Memory B cell (primary cell): ENCODE measurements around the gene WIPF3.

Experiments
- ATAC-seq: fragments of 150-1000 bp; cut with Tn5 transposase; 2 replicates; pipeline ENCODE4 v1.10.0; 2021; ENCODE audit warnings: low read depth, mild to moderate bottlenecking, moderate library complexity
- DNase-seq, 2 donors: peaks; one replicate each; pipeline ENCODE4 v3.0.0; 2022; ENCODE audit warnings: low spot score in 2 of 2
- H3K27ac Mint-ChIP-seq: one replicate; pipeline ENCODE4 v1.8.0; 2022; ENCODE audit warnings: mild to moderate bottlenecking, moderate library complexity, mixed read lengths
- H3K27me3 Mint-ChIP-seq: one replicate; pipeline ENCODE4 v1.8.0; 2022; ENCODE audit warnings: mixed read lengths
- H3K36me3 Mint-ChIP-seq: one replicate; pipeline ENCODE4 v1.8.0; 2022; ENCODE audit warnings: mild to moderate bottlenecking, mixed read lengths
- H3K4me1 Mint-ChIP-seq: one replicate; pipeline ENCODE4 v1.8.0; 2022; ENCODE audit warnings: mixed read lengths
- H3K4me3 Mint-ChIP-seq: one replicate; pipeline ENCODE4 v1.8.0; 2022; ENCODE audit warnings: mild to moderate bottlenecking, moderate library complexity, mixed read lengths
- H3K9me3 Mint-ChIP-seq: one replicate; pipeline ENCODE4 v1.8.0; 2022; ENCODE audit warnings: mixed read lengths

WIPF3 gene

DNA sequence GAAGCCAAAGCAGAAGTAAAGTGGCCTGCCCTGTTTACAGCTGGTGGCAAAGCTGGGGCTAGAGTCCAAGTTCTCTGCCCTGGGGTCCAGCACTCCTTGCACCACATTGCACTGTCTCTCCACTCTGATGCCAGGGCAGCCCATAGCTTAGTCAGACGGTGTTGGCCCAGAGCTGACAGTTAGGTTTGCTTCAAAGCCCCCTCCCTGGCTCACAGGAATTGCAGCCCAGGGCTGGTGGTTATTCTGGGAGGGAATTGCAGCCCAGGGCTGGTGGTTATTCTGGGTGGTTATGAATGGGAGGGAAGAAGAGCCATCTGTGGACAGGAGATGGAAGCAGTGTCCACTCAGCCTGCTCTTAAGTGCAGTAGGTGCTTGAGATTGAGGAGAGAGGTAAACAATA lies 94.4 kb downstream of the WIPF3 start:
- ATAC-seq (no peak), DNase-seq (no peak)
- peaks cover 13% of the 10 kb centered on the region for H3K36me3 Mint-ChIP-seq
- peaks cover 2% of the 10 kb centered on the region for H3K4me1 Mint-ChIP-seq
- no peak overlapping the region for H3K27ac Mint-ChIP-seq
- H3K27me3 Mint-ChIP-seq = peaks cover 11% of the 10 kb centered on the region
- H3K9me3 Mint-ChIP-seq = peaks cover 14% of the 10 kb centered on the region
- no peak overlapping the region for H3K4me3 Mint-ChIP-seq

GRCh38 chr7:29906200-29907022 lies 100.1 kb downstream of the WIPF3 start:
- Mint-ChIP-seq H3K27me3 (no peaks in the 10 kb centered on the region), H3K4me1 (no peaks in the 10 kb centered on the region), H3K9me3 (peaks cover 21% of the 10 kb centered on the region), H3K36me3 (peaks cover 26% of the 10 kb centered on the region), H3K4me3 (no peak overlapping the region), H3K27ac (no peak overlapping the region)
- DNase-seq = no peak
- ATAC-seq = no peak

GRCh38 chr7:29914180-29914579 lies 107.9 kb downstream of the WIPF3 start:
- Mint-ChIP-seq H3K27me3 (no peaks in the 10 kb centered on the region), H3K36me3 (peaks cover 6% of the 10 kb centered on the region), H3K4me3 (no peak overlapping the region), H3K27ac (no peak overlapping the region), H3K9me3 (no peaks in the 10 kb centered on the region), H3K4me1 (no peaks in the 10 kb centered on the region)
- no peak for DNase-seq
- ATAC-seq = no peak

DNA sequence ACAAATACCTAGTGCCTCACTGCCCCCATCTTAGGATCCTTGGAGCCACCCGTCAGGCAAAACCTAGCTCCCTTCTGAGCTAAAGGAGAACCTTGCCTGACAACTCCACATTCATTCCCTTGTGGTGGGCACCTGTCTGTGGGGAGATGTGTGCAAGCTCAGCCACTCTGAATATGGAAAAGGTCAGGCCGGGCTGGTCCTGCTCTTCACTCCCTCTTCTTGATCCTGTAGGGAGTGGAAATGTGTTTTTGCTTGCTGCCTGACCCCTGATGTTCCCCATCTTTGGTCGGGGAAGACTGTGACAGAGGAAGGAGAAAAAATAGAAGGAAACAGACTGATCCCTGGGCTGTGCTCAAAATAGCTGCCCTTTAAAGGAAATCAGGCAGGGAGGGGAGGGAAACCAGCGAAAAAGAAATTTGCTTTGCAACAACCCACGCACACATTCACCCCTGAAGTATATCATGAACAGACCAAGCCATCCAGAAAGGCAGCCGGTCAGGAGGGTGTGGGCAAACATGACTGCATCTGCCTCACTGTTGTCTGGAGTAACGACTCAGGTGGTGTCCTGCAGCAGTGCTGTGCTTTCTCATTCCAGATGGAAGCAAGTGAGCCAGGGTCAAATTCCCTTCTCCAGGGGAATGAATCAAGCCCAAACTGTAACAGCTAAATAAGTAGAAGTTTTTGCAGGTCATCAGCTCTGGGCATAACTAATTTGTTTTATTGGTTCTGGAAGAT lies 109.3 kb downstream of the WIPF3 start:
- H3K27me3 Mint-ChIP-seq = no peaks in the 10 kb centered on the region
- no peak overlapping the region for H3K4me3 Mint-ChIP-seq
- no peak overlapping the region for H3K27ac Mint-ChIP-seq
- peaks cover 17% of the 10 kb centered on the region for H3K36me3 Mint-ChIP-seq
- ATAC-seq = no peak
- H3K9me3 Mint-ChIP-seq = no peaks in the 10 kb centered on the region
- H3K4me1 Mint-ChIP-seq = no peaks in the 10 kb centered on the region
- no peak for DNase-seq

GRCh38 chr7:29917641-29918040 lies 111.3 kb downstream of the WIPF3 start:
- ATAC-seq (no peak), DNase-seq (no peak)
- no peak overlapping the region for H3K27ac Mint-ChIP-seq
- no peaks in the 10 kb centered on the region for H3K9me3 Mint-ChIP-seq
- peaks cover 2% of the 10 kb centered on the region for H3K4me1 Mint-ChIP-seq
- no peaks in the 10 kb centered on the region for H3K27me3 Mint-ChIP-seq
- H3K36me3 Mint-ChIP-seq = peaks cover 24% of the 10 kb centered on the region
- H3K4me3 Mint-ChIP-seq = no peak overlapping the region

- DNase-seq = no peak
- no peak overlapping the region for H3K27ac Mint-ChIP-seq
- H3K4me1 Mint-ChIP-seq = peaks cover 2% of the 10 kb centered on the region
- no peak for ATAC-seq
- no peaks in the 10 kb centered on the region for H3K27me3 Mint-ChIP-seq
- peaks cover 32% of the 10 kb centered on the region for H3K36me3 Mint-ChIP-seq
- H3K9me3 Mint-ChIP-seq = no peaks in the 10 kb centered on the region
- no peak overlapping the region for H3K4me3 Mint-ChIP-seq
Observed at GRCh38 chr7:29918850-29919249, 112.5 kb downstream of the WIPF3 start.

GRCh38 chr7:29919790-29920189 lies 113.5 kb downstream of the WIPF3 start:
- H3K27ac Mint-ChIP-seq = no peak overlapping the region
- DNase-seq (no peak), ATAC-seq (no peak)
- no peak overlapping the region for H3K4me3 Mint-ChIP-seq
- peaks cover 2% of the 10 kb centered on the region for H3K4me1 Mint-ChIP-seq
- no peaks in the 10 kb centered on the region for H3K9me3 Mint-ChIP-seq
- peaks cover 40% of the 10 kb centered on the region for H3K36me3 Mint-ChIP-seq
- H3K27me3 Mint-ChIP-seq = no peaks in the 10 kb centered on the region

GRCh38 chr7:29920491-29920890 lies 114.2 kb downstream of the WIPF3 start:
- H3K36me3 Mint-ChIP-seq = peaks cover 45% of the 10 kb centered on the region
- ATAC-seq (no peak), DNase-seq (no peak)
- no peak overlapping the region for H3K4me3 Mint-ChIP-seq
- no peaks in the 10 kb centered on the region for H3K9me3 Mint-ChIP-seq
- H3K27me3 Mint-ChIP-seq = no peaks in the 10 kb centered on the region
- peaks cover 2% of the 10 kb centered on the region for H3K4me1 Mint-ChIP-seq
- H3K27ac Mint-ChIP-seq = no peak overlapping the region

GRCh38 chr7:29921404-29922010 lies 115.2 kb downstream of the WIPF3 start:
- ATAC-seq = peak; percentile 88
- DNase-seq = peak; percentile 44 to 59
- Mint-ChIP-seq H3K4me1 (peaks cover 2% of the 10 kb centered on the region), H3K9me3 (no peaks in the 10 kb centered on the region), H3K4me3 (no peak overlapping the region), H3K27ac (no peak overlapping the region), H3K27me3 (no peaks in the 10 kb centered on the region), H3K36me3 (peaks cover 46% of the 10 kb centered on the region)

- DNase-seq (no peak), ATAC-seq (no peak)
- Mint-ChIP-seq H3K9me3 (no peaks in the 10 kb centered on the region), H3K36me3 (peaks cover 44% of the 10 kb centered on the region), H3K4me1 (peaks cover 2% of the 10 kb centered on the region), H3K4me3 (no peak overlapping the region), H3K27me3 (no peaks in the 10 kb centered on the region), H3K27ac (no peak overlapping the region)
Observed at GRCh38 chr7:29922921-29923700, 116.8 kb downstream of the WIPF3 start.

DNA sequence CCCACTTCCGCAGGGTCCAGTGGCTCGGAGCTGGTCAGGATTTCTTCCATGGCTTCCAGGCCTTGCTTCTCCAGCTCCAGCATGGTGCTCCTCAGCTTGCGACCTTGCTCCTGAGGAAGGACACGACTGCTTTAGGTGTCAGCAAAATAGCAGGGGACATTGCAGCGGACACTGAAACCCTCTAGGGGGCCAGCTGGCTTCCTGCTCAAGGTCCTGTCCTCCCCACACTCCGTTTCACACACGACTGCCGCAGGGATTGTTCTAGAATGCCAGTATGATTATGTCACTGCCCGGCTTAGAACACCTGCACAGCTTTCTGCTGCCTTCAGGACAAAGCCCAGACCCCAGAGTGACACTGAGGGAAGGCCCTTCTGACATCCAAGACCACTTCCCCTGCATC lies 117.7 kb downstream of the WIPF3 start:
- no peak overlapping the region for H3K4me3 Mint-ChIP-seq
- no peaks in the 10 kb centered on the region for H3K27me3 Mint-ChIP-seq
- DNase-seq = no peak
- H3K36me3 Mint-ChIP-seq = peaks cover 41% of the 10 kb centered on the region
- ATAC-seq = no peak
- peaks cover 2% of the 10 kb centered on the region for H3K4me1 Mint-ChIP-seq
- H3K27ac Mint-ChIP-seq = no peak overlapping the region
- H3K9me3 Mint-ChIP-seq = no peaks in the 10 kb centered on the region

GRCh38 chr7:29924684-29925083 lies 118.4 kb downstream of the WIPF3 start:
- no peaks in the 10 kb centered on the region for H3K9me3 Mint-ChIP-seq
- no peak for DNase-seq
- peaks cover 2% of the 10 kb centered on the region for H3K4me1 Mint-ChIP-seq
- H3K36me3 Mint-ChIP-seq = peaks cover 34% of the 10 kb centered on the region
- ATAC-seq = no peak
- no peak overlapping the region for H3K4me3 Mint-ChIP-seq
- H3K27me3 Mint-ChIP-seq = no peaks in the 10 kb centered on the region
- no peak overlapping the region for H3K27ac Mint-ChIP-seq

GRCh38 chr7:29926216-29926615 lies 119.9 kb downstream of the WIPF3 start:
- Mint-ChIP-seq H3K9me3 (no peaks in the 10 kb centered on the region), H3K27ac (no peak overlapping the region), H3K36me3 (peaks cover 33% of the 10 kb centered on the region), H3K4me3 (no peak overlapping the region), H3K27me3 (no peaks in the 10 kb centered on the region), H3K4me1 (peaks cover 2% of the 10 kb centered on the region)
- ATAC-seq = no peak
- no peak for DNase-seq

- Mint-ChIP-seq H3K27ac (no peak overlapping the region), H3K4me1 (no peaks in the 10 kb centered on the region), H3K4me3 (no peak overlapping the region), H3K27me3 (no peaks in the 10 kb centered on the region), H3K9me3 (no peaks in the 10 kb centered on the region), H3K36me3 (peaks cover 33% of the 10 kb centered on the region)
- ATAC-seq = no peak
- no peak for DNase-seq
Observed at GRCh38 chr7:29926741-29927140, 120.4 kb downstream of the WIPF3 start.
